ENCODE results near the gene CHL1.

The CHL1 gene

GRCh38 chr3:411226-411625 lies 214.7 kb downstream of the CHL1 start:
- no peak for ATAC-seq

- ATAC-seq, result no peak
Observed at GRCh38 chr3:414063-414462, 217.5 kb downstream of the CHL1 start.

GRCh38 chr3:418239-418929 lies 221.8 kb downstream of the CHL1 start:
- no peak for ATAC-seq

GRCh38 chr3:420584-420983 lies 224.0 kb downstream of the CHL1 start:
- ATAC-seq, result no peak

DNA sequence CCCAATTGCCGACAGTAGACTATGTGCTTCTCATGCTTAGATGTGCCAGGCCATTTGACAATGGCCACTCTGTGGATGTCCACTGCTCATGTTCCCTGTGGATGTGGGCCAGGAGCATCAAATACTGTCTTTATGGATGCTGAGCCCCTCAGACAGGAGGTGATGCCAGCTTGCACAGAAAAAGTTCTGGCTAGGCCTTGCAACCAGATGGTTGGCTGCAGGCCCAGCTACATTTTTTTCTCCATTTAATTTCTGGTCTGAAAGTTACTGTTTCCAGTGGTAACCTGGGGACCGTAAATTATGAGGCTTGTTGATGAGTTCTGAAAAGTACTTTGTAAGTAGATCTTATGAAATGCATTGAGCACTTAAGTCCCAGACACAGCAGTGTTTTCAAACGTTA lies 228.5 kb downstream of the CHL1 start:
- ATAC-seq, result no peak

DNA sequence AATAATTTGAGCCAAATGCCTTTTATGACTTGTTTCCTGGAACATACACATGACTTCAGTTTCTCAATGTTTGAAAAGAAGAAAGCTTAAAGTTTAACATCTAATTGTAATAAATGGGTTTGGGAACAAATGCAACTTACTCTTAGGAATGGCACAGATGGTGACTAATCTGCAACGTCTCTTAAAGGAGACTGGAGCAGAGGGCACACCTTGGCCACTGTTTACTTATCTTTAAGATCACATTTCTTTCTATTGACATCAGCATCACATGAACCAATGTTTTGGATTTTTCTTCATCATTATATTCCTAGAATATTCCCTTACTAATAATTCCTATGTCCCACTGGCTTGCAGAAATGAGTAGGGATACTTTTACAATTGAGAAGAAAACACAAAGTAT lies 229.5 kb downstream of the CHL1 start:
- ATAC-seq, result no peak

DNA sequence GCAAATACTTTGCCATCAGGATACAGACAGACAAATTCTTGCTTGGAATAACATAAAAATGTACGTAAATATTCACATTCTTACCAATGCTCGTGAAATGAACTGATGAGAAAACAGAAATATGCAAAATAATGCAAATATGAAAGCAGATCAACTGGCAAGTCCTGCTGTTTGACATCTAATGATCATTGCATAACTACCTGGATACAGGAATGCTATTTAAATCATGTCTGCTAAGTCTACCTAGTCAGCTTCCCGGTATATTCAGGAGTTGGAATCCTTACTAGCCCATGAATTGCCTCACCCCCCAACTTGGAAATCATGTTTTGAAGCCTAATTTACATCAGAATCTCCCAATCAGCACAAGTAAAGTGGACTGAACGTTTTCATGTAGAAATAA lies 230.6 kb downstream of the CHL1 start:
- no peak for ATAC-seq

- ATAC-seq, result no peak
Observed at GRCh38 chr3:430186-430585, 233.6 kb downstream of the CHL1 start.

DNA sequence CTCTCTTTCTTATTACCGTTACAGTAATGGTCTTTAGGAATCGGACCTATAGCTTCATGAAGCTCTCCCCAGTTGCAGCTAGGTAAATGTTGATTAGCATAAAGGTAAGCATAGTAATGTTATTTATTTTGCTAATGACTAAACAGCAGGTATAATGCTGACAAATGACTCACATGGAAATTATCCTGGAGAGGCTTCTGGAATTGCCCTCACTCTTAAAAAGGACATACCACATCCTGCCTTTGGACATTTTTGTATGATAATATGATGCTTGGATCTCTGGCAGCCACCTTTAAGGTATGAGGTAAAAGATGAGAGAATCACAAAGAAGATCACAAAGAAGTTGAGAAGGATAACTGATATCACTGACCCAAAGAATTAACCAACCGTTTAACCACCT lies 238.6 kb downstream of the CHL1 start:
- no peak for ATAC-seq

- no peak for ATAC-seq
Observed at GRCh38 chr3:436053-436452, 239.5 kb downstream of the CHL1 start.

DNA sequence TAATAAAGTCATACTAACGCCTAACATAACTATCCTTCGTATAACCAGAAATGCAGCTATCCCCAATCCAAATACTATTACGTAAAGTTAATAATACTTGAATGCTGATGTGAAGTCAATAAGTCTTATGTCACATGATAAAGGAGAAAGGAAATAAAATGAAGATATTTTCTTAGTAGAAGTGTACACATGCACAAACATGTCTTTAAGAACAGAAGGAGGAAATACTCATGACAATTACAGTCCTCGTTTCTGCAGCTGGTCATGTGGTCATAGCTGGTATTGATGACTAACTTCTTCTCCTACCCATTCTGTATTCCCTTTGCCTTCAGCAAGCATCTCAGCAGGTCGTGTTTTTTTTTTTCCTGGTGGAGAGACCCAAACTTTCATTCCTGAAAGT lies 244.3 kb downstream of the CHL1 start:
- ATAC-seq, result no peak

GRCh38 chr3:445960-446359 lies 249.4 kb downstream of the CHL1 start:
- no peak for ATAC-seq

DNA sequence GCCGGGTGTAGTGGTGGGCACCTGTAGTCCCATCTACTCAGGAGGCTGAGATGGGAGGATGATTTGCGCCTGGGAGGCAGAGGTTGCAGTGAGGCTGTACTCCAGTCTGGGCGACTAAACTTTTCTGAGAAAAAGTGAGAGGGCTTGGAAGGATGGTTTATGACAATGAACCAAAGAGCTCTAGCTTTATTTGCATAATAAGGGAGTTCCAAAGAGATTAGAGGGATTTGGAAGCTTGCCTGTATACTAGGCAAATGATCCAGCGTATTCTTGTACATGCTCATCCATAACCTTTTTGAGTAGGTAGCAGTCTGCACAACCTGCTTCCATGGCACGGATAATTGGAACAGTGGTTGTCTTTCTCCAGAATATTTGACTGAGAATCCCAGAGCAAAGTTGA lies 251.1 kb downstream of the CHL1 start:
- no peak for ATAC-seq

- ATAC-seq, result no peak
Observed at GRCh38 chr3:449711-450110, 253.1 kb downstream of the CHL1 start.

- ATAC-seq, result no peak
Observed at GRCh38 chr3:452221-452620, 255.7 kb downstream of the CHL1 start.

GRCh38 chr3:453106-453505 lies 256.5 kb downstream of the CHL1 start:
- no peak for ATAC-seq

DNA sequence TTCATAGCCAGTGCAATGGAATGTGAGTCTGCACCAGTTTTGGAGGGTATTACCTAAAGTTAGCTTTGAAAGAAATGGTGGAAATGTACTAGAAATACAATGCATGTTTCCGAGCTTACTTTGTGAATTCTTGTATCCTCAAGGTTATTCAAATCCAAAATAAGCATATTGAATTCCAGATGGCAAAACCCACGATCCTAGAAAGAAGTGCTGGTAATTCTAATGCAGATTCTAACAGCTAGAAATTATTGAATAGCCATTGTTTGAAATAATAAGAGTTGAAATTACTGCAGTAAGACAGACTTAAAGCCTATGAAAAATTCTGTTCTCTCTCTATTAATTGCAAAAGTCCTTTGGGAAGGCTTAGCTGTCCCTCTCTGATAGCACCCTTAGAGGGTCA lies 258.4 kb downstream of the CHL1 start:
- no peak for ATAC-seq

DNA sequence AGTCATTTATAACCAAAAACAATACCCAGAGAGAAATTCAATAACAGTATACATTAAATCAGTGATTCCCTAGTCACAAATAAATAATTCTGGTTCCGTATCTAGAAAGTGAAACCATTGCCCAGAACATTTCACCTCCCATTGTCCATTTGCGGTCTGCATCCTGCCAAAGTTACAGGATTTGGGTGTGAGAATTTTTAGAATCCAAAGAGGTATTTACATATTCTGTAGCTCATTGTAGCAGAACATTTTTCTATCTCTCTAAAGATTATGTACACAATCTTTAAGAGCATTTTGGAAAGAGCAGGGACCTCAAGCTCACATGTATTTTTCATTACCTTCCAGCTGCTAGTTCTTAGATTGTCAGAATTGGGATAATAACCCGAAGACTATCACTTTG lies 261.6 kb downstream of the CHL1 start:
- no peak for ATAC-seq

GRCh38 chr3:458653-459310 lies 262.2 kb downstream of the CHL1 start:
- ATAC-seq, result no peak
